Stimulated activated naive CD4-positive, alpha-beta T cell (primary cell): ENCODE measurements around the gene CD93.

Experiments used
- DNase-seq, 6 experiments: peaks; one replicate each; lab custom pipeline; 2025; lab: John Stamatoyannopoulos, UW

Gene CD93

GRCh38 chr20:23086056-23086566 is at the start of gene CD93:
TSS of gene CD93 (minus strand) at chr20:23086324. CDS start at chr20:23086192, 132 bp downstream.
- no peak for DNase-seq

GRCh38 chr20:23133560-23133998 is 47.5 kb upstream of the CD93 start:
- DNase-seq: no peak

GRCh38 chr20:23132930-23133559 is 46.9 kb upstream of the CD93 start:
- DNase-seq: no peak

GRCh38 chr20:23132293-23132929 is 46.3 kb upstream of the CD93 start:
- no peak for DNase-seq

GRCh38 chr20:23131766-23132165 is 45.6 kb upstream of the CD93 start:
- no peak for DNase-seq

GRCh38 chr20:23130622-23131140 is 44.6 kb upstream of the CD93 start:
- no peak for DNase-seq

GRCh38 chr20:23129891-23130621 is 43.9 kb upstream of the CD93 start:
- no peak for DNase-seq

GRCh38 chr20:23129266-23129665 is 43.1 kb upstream of the CD93 start:
- no peak for DNase-seq

GRCh38 chr20:23128461-23129125 is 42.5 kb upstream of the CD93 start:
- DNase-seq: no peak

GRCh38 chr20:23127506-23128279 is 41.6 kb upstream of the CD93 start:
- DNase-seq: no peak

GRCh38 chr20:23126281-23127061 is 40.3 kb upstream of the CD93 start:
- no peak for DNase-seq

GRCh38 chr20:23125625-23126191 is 39.6 kb upstream of the CD93 start:
- DNase-seq: no peak

- no peak for DNase-seq
Observed at GRCh38 chr20:23125159-23125558, 39.0 kb upstream of the CD93 start.

GRCh38 chr20:23123886-23124285 is 37.8 kb upstream of the CD93 start:
- DNase-seq: no peak

- DNase-seq: no peak
Observed at GRCh38 chr20:23122796-23123655, 36.9 kb upstream of the CD93 start.

GRCh38 chr20:23122321-23122720 is 36.2 kb upstream of the CD93 start:
- DNase-seq: no peak

- no peak for DNase-seq
Observed at GRCh38 chr20:23121751-23122320, 35.7 kb upstream of the CD93 start.

- DNase-seq: no peak
Observed at GRCh38 chr20:23120936-23121750, 35.0 kb upstream of the CD93 start.
